ENCODE measurements around the gene HOOK2. TPM values are rescaled to one million over a fixed set of nuclear protein-coding genes. Genes with fewer than 3 reads are reported as not detected.
A peak's percentile ranks its signal among the peaks of the same experiment; 100 is the strongest.
"Not testable (repeated sequence)": the region's sequence is repeated elsewhere in the genome, so short reads cannot be mapped to it uniquely, and the experiment has no call there.

Gene HOOK2
- total RNA-seq, 2 experiments from 2014 or later = 14.0 to 14.9 TPM

DNA sequence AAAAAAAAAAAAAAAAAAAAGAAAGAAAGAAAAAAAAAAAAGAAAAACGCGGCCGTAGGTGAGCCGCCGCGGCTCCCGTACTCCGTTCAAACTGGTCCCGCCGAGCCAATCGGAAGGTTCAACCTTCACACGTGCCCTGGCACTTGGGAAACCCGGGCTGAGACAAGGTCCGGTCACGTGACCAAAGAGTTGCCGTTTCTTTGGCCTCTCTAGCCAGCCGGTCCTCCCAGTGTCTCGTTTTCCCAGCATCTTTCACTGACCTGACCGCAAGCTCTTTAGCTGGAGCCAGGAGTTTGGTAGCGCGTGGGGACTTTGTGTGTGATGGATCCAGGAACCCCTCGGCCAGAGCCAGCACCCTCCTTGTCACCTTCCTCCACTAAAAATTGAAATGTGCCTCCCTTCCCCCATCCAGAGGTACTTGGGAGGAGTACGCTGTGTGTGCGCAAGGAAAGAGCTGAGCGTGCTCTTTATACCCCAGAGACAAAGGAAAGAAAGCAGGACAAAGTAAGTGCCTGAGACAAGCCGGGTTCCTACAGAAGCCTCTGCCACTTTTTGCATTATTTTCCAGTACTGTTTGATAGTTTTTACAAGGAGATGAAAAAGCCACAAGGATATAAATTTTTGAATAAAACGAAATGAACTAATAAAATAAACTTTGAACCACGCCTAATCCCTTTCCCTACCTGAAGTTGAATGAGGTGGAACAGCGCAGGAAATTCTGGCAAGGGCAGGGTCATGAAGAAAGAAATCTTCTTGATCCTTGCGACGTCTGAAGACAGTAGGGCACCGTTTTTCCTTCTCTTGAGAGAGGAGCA lies 52.6 kb downstream of the HOOK2 start:
- Mint-ChIP-seq H3K4me3 (peak overlapping the region; percentile 79), H3K36me3 (ENCODE audit: low read depth) (peaks cover 35% of the 10 kb centered on the region), H3K27ac (peak overlapping the region; percentile 78), H3K9me3 (no peaks in the 10 kb centered on the region), H3K27me3 (ENCODE audit: low read depth) (no peaks in the 10 kb centered on the region), H3K4me1 (ENCODE audit: low read depth) (peaks cover 33% of the 10 kb centered on the region)
- DNase-seq = peak; percentile 97
- intact Hi-C loops (cut with micrococcal nuclease) = loop anchor here (1.0 kb wide), 2 partner anchors 15 to 41 kb away; partner anchors contain the start of genes DHPS and GET3
- CTCF ChIA-PET = interaction anchor here (0.7 to 2.5 kb wide), 4 partner anchors 11 to 37 kb away, joined by 3 to 14 read pairs (median 8); no protein-coding TSS in a partner anchor

- Mint-ChIP-seq H3K27me3 (ENCODE audit: low read depth) (no peaks in the 10 kb centered on the region), H3K4me1 (ENCODE audit: low read depth) (peaks cover 33% of the 10 kb centered on the region), H3K9me3 (no peaks in the 10 kb centered on the region), H3K36me3 (ENCODE audit: low read depth) (peaks cover 34% of the 10 kb centered on the region), H3K4me3 (peak overlapping the region; percentile 93), H3K27ac (peak overlapping the region; percentile 91)
- CTCF ChIA-PET = interaction anchor here (0.8 to 1.8 kb wide), 4 partner anchors 22 to 126 kb away, joined by 3 to 10 read pairs (median 4); no protein-coding TSS in a partner anchor
- peak; percentile 47 for DNase-seq
- intact Hi-C loops (cut with micrococcal nuclease) = loop anchor here (1.0 kb wide), 2 partner anchors 15 to 41 kb away; partner anchors contain the start of genes DHPS and GET3
These were observed 53.4 kb downstream of the HOOK2 start for GRCh38 chr19:12721656-12722565.

- CTCF ChIA-PET = interaction anchor here (0.6 to 1.5 kb wide), 7 partner anchors 8 to 182 kb away, joined by 3 to 5 read pairs (median 3); no protein-coding TSS in a partner anchor
- Mint-ChIP-seq H3K27me3 (ENCODE audit: low read depth) (no peaks in the 10 kb centered on the region), H3K27ac (peak overlapping the region; percentile 91), H3K36me3 (ENCODE audit: low read depth) (peaks cover 36% of the 10 kb centered on the region), H3K4me3 (peak overlapping the region; percentile 93), H3K9me3 (no peaks in the 10 kb centered on the region), H3K4me1 (ENCODE audit: low read depth) (peaks cover 33% of the 10 kb centered on the region)
- DNase-seq = peak; percentile 37
- intact Hi-C loops (cut with micrococcal nuclease) = no loop called here
These were observed 54.3 kb downstream of the HOOK2 start for GRCh38 chr19:12720851-12721655.

DNA sequence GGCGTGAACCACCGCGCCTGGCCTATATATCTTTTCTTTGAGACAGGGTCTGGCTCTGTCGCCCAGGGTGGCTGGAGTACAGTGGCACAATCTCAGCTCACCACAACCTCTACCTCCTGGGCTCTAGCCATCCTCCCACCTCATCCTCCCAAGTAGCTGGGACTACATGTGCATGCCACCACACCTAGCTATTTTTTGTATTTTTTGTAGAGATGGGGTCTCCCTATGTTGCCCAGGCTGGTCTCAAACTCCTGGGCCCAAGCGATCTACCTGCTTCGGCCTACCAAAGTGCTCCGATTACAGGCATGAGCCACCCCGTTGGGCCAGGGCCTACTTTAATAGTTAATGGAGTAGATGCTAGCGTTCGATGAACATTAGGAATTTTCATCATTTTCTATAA lies 55.1 kb downstream of the HOOK2 start:
- no peak for DNase-seq
- Mint-ChIP-seq H3K27me3 (ENCODE audit: low read depth) (no peaks in the 10 kb centered on the region), H3K4me3 (peak overlapping the region; percentile 93), H3K4me1 (ENCODE audit: low read depth) (peaks cover 33% of the 10 kb centered on the region), H3K36me3 (ENCODE audit: low read depth) (peaks cover 38% of the 10 kb centered on the region), H3K27ac (peak overlapping the region; percentile 50), H3K9me3 (no peaks in the 10 kb centered on the region)
- CTCF ChIA-PET = interaction anchor here (0.6 to 1.5 kb wide), 5 partner anchors 9 to 183 kb away, joined by 3 to 4 read pairs (median 3); no protein-coding TSS in a partner anchor
- intact Hi-C loops (cut with micrococcal nuclease) = no loop called here

GRCh38 chr19:12715929-12716328 lies 59.4 kb downstream of the HOOK2 start:
- intact Hi-C loops (cut with micrococcal nuclease) = no loop called here
- H3K36me3 Mint-ChIP-seq (ENCODE audit: low read depth) = peaks cover 36% of the 10 kb centered on the region
- CTCF ChIA-PET = interaction anchor here (1.2 to 1.6 kb wide), 3 partner anchors 13 to 131 kb away, joined by 3 to 4 read pairs (median 4); partner anchors contain the start of gene FBXW9
- no peaks in the 10 kb centered on the region for H3K9me3 Mint-ChIP-seq
- no peak for DNase-seq
- no peaks in the 10 kb centered on the region for H3K27me3 Mint-ChIP-seq (ENCODE audit: low read depth)
- no peak overlapping the region for H3K27ac Mint-ChIP-seq
- H3K4me1 Mint-ChIP-seq (ENCODE audit: low read depth) = peaks cover 23% of the 10 kb centered on the region
- H3K4me3 Mint-ChIP-seq = no peak overlapping the region

DNA sequence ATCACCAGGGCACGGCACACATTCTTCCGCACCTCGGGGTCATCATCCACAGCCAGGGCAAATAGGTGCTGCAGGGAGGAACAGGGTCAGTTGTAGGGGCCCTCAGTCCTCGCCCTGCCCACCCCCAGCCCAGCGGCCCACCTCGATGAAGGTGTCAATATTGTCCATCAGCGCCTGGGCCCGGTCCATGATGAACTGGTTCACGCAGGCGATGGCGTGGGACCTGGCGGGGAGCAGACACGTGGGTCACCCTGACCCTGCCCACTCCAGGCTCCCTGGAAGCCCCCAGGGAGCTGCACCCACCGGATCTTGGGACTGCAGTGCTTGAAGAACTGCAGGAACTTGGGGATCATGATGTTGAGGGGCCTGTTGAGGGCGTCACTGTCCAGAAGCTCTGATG lies 60.2 kb downstream of the HOOK2 start:
- intact Hi-C loops (cut with micrococcal nuclease) = no loop called here
- Mint-ChIP-seq H3K4me3 (no peak overlapping the region), H3K9me3 (no peaks in the 10 kb centered on the region)

DNA sequence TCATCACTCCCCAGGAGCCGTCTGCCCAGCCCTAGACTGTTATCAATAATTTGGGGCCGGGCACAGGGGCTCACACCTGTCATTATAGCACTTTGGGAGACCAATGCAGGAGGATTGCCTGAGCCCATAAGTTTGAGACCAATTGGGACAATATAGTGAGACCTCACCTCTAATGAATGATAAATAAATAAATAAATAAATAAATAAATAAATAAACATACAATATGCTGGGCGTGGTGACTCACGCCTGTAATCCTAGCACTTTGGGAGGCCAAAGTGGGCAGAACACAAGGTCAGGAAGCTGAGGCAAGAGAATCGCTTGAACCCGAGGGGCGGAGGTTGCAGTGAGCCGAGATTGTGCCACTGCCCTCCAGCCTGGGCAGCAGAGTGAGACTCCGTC lies 62.0 kb downstream of the HOOK2 start:
- H3K27ac Mint-ChIP-seq; H3K27me3 Mint-ChIP-seq (ENCODE audit: low read depth); DNase-seq; H3K4me3 Mint-ChIP-seq; H3K9me3 Mint-ChIP-seq; H3K4me1 Mint-ChIP-seq (ENCODE audit: low read depth); intact Hi-C loops (cut with micrococcal nuclease): not testable (repeated sequence)
- CTCF ChIA-PET = interaction anchor here (2.0 kb wide), 1 partner anchor 134 kb away, joined by 6 read pairs; no protein-coding TSS in a partner anchor
- H3K36me3 Mint-ChIP-seq (ENCODE audit: low read depth) = peaks cover 31% of the 10 kb centered on the region

More for the DNA sequence above, 60.2 kb downstream of the HOOK2 start:
- Mint-ChIP-seq H3K36me3 (ENCODE audit: low read depth) (peaks cover 37% of the 10 kb centered on the region), H3K27ac (no peak overlapping the region), H3K27me3 (ENCODE audit: low read depth) (no peaks in the 10 kb centered on the region), H3K4me1 (ENCODE audit: low read depth) (peaks cover 17% of the 10 kb centered on the region)
- CTCF ChIA-PET = interaction anchor here (0.6 to 1.6 kb wide), 3 partner anchors 14 to 132 kb away, joined by 3 to 4 read pairs (median 3); no protein-coding TSS in a partner anchor
- no peak for DNase-seq

Small RNAs within 50 kb of the gene (microRNA-seq; reads per million reads assigned to microRNA genes)
- gene MIR5684 (ENCODE audit: borderline microRNAs expressed, borderline replicate concordance) = not detected

Other genes with a start within 250 kb of the HOOK2 start
- 1 to 10 TPM; 5.6 to 5.7 TPM for gene ZNF564, start 224.1 kb downstream of the HOOK2 start, total RNA-seq
- gene ZNF490, start 164.7 kb downstream of the HOOK2 start, total RNA-seq = 1 to 10 TPM; 3.9 to 5.0 TPM
- 10 to 100 TPM; 11.2 to 11.9 TPM for gene ZNF791, start 164.6 kb downstream of the HOOK2 start, total RNA-seq
- gene MAN2B1, start 108.8 kb downstream of the HOOK2 start, total RNA-seq = 100 to 1,000 TPM; 120 to 131 TPM
- gene WDR83, start 108.7 kb downstream of the HOOK2 start, total RNA-seq = 10 to 100 TPM; 14.9 to 16.2 TPM
- 100 to 1,000 TPM; 131 to 149 TPM for gene DHPS, start 93.7 kb downstream of the HOOK2 start, total RNA-seq
- gene GNG14, start 87.6 kb downstream of the HOOK2 start, total RNA-seq = not detected
- gene FBXW9, start 78.9 kb downstream of the HOOK2 start, total RNA-seq = 1 to 10 TPM; 7.2 to 8.7 TPM
- gene TNPO2, start 51.6 kb downstream of the HOOK2 start, total RNA-seq = 10 to 100 TPM; 80.7 to 81.1 TPM
- 100 to 1,000 TPM; 119 to 126 TPM for gene TRIR, start 40.9 kb downstream of the HOOK2 start, total RNA-seq
- 10 to 100 TPM; 47.7 TPM for gene GET3, start 38.1 kb downstream of the HOOK2 start, total RNA-seq
- gene BEST2, start 23.8 kb downstream of the HOOK2 start, total RNA-seq = not detected
- gene JUNB, start 15.9 kb upstream of the HOOK2 start, total RNA-seq = 100 to 1,000 TPM; 292 to 296 TPM
- gene PRDX2, start 26.2 kb upstream of the HOOK2 start, total RNA-seq = 100 to 1,000 TPM; 237 to 249 TPM
- gene THSD8, start 26.5 kb upstream of the HOOK2 start, total RNA-seq = 10 to 100 TPM; 41.4 to 43.2 TPM
- 10 to 100 TPM; 54.8 to 55.6 TPM for gene RNASEH2A, start 31.0 kb upstream of the HOOK2 start, total RNA-seq
- not detected for gene RTBDN, start 59.0 kb upstream of the HOOK2 start, total RNA-seq
- 1 to 10 TPM; 1.2 to 1.5 TPM for gene MAST1, start 63.0 kb upstream of the HOOK2 start, total RNA-seq
- gene DNASE2, start 105.9 kb upstream of the HOOK2 start, total RNA-seq = 10 to 100 TPM; 30.9 to 31.6 TPM
- under 1 TPM; 0.17 to 0.21 TPM for gene KLF1, start 111.6 kb upstream of the HOOK2 start, total RNA-seq
- 10 to 100 TPM; 36.3 to 38.3 TPM for gene GCDH, start 115.6 kb upstream of the HOOK2 start, total RNA-seq
- gene SYCE2, start 143.7 kb upstream of the HOOK2 start, total RNA-seq = 1 to 10 TPM; 3.4 to 5.4 TPM
- gene FARSA, start 158.2 kb upstream of the HOOK2 start, total RNA-seq = 10 to 100 TPM; 77.9 to 82.8 TPM
- 100 to 1,000 TPM; 407 to 431 TPM for gene CALR, start 163.1 kb upstream of the HOOK2 start, total RNA-seq
- gene RAD23A, start 170.3 kb upstream of the HOOK2 start, total RNA-seq = 100 to 1,000 TPM; 219 to 223 TPM
- gene GADD45GIP1, start 181.7 kb upstream of the HOOK2 start, total RNA-seq = 10 to 100 TPM; 27.4 to 28.6 TPM
- gene DAND5, start 194.0 kb upstream of the HOOK2 start, total RNA-seq = not detected
- gene NFIX, start 219.9 kb upstream of the HOOK2 start, total RNA-seq = 1 to 10 TPM; 6.2 to 6.4 TPM

Data from activated naive CD4-positive, alpha-beta T cell treated with anti-CD3 and anti-CD28 coated beads for 36 hours (primary cell).